GM12892 (cell line): ENCODE results near the gene TMEM208.

Experiments used
- POLR2A ChIP-seq: IDR thresholded peaks from 2 replicates; pipeline ENCODE4 v1.6.1; 2011; ENCODE audit warnings: low read depth, low read length, control low read depth
- POLR2AphosphoS5 ChIP-seq: IDR thresholded peaks from 2 replicates; pipeline ENCODE4 v1.6.1; 2011; ENCODE audit warnings: low read depth, low read length, control low read depth
- TAF1 ChIP-seq: IDR thresholded peaks from 2 replicates; pipeline ENCODE4 v1.6.1; 2011; ENCODE audit warnings: low read depth, mild to moderate bottlenecking, control low read depth, low read length, borderline replicate concordance

- TF ChIP-seq POLR2A (no peak), POLR2AphosphoS5 (no peak), TAF1 (no peak)
These were observed 44.6 kb upstream of the TMEM208 start for GRCh38 chr16:67182288-67182687.
